K562 (cell line): ENCODE results near the gene AZGP1. TPM values are rescaled to one million over a fixed set of nuclear protein-coding genes. Genes with fewer than 3 reads are reported as not detected.

Experiments
- CREB1 ChIP-seq, 2 experiments: sonication (generic) in 1 of 2; formaldehyde crosslinking in 1 of 2; IDR thresholded peaks; 2 replicates each; pipeline versions ENCODE4 v1.6.1 to v1.8.0; 2012 to 2022; ENCODE audit warnings: inconsistent platforms in 1 of 2, mild to moderate bottlenecking in 1 of 2, missing genetic modification reagents in 1 of 2, moderate library complexity in 1 of 2
- CXXC5 ChIP-seq: fragments of 250-450 bp; sonication (Bioruptor Pico); IDR thresholded peaks from 2 replicates; pipeline ENCODE4 v1.8.0; 2022; ENCODE audit warnings: inconsistent platforms, mild to moderate bottlenecking, moderate library complexity
- FOXJ3 ChIP-seq: sonication (generic); formaldehyde crosslinking; IDR thresholded peaks from 2 replicates; pipeline ENCODE4 v1.4.0; 2020; ENCODE audit warnings: mild to moderate bottlenecking, missing genetic modification reagents
- HLTF ChIP-seq: fragments of 450-650 bp; IDR thresholded peaks from 2 replicates; pipeline ENCODE4 v1.6.1; 2016
- NFRKB ChIP-seq: fragments of 450-650 bp; IDR thresholded peaks from 2 replicates; pipeline ENCODE4 v1.6.1; 2016; ENCODE audit warnings: low read depth
- PTTG1 ChIP-seq: fragments of 450-650 bp; IDR thresholded peaks from 2 replicates; pipeline ENCODE4 v1.6.1; 2016; ENCODE audit warnings: low read depth, mild to moderate bottlenecking, missing genetic modification characterization, missing compliant biosample characterization
- RBM14 ChIP-seq: fragments of 200-400 bp; formaldehyde crosslinking; IDR thresholded peaks from 2 replicates; pipeline ENCODE4 v1.6.1; 2018; ENCODE audit warnings: low read depth, mild to moderate bottlenecking, low read length, moderate library complexity, borderline replicate concordance; ENCODE audit not compliant: insufficient read depth
- TFAP4 ChIP-seq: sonication (generic); formaldehyde crosslinking; IDR thresholded peaks from 2 replicates; pipeline ENCODE4 v1.8.0; 2022; ENCODE audit warnings: missing genetic modification reagents, mild to moderate bottlenecking, moderate library complexity, borderline replicate concordance
- ZBTB43 ChIP-seq: sonication (generic); formaldehyde crosslinking; IDR thresholded peaks from 2 replicates; pipeline ENCODE4 v1.8.0; 2023; ENCODE audit warnings: mild to moderate bottlenecking, missing genetic modification reagents
- ZKSCAN8 ChIP-seq: fragments of 200-800 bp; sonication (Bioruptor generic); IDR thresholded peaks from 2 replicates; pipeline ENCODE4 v1.6.1; 2016; ENCODE audit warnings: missing genetic modification characterization, missing compliant biosample characterization
- ZNF23 ChIP-seq: fragments of 250-450 bp; sonication (Bioruptor Pico); IDR thresholded peaks from 2 replicates; pipeline ENCODE4 v1.4.0; 2020; ENCODE audit warnings: mild to moderate bottlenecking
- ZNF639 ChIP-seq, 2 experiments: fragments of 200-800 bp in 1 of 2; sonication (Bioruptor generic) in 1 of 2; sonication (generic) in 1 of 2; formaldehyde crosslinking in 1 of 2; IDR thresholded peaks in 1 of 2; conservative IDR thresholded peaks in 1 of 2; 2 replicates each; pipeline versions ENCODE4 v1.5.0 to v1.6.1; 2016 to 2020; ENCODE audit warnings: missing compliant biosample characterization in 1 of 2, missing genetic modification characterization in 1 of 2, missing genetic modification reagents in 1 of 2
- polyA plus RNA-seq, 8 experiments: library from polyadenylated mRNA; depleted of rRNA in 4 of 8; stranded (reverse) in 5 of 8; unstranded in 3 of 8; fragments of >200 nt; fragmentation: Nextera tagmentation in 2 of 8; fragmentation: Illumina TruSeq in 1 of 8; extraction: Ambion mirVana in 2 of 8; extraction: Trizol in 1 of 8; gene quantifications; 2 replicates each; pipeline versions ENCODE4 v1.2.1 to v1.2.3, GENCODE V29; 2011 to 2014; ENCODE audit warnings: inconsistent platforms in 1 of 8, missing spikeins in 1 of 8
- total RNA-seq, 7 experiments: library from RNA; depleted of rRNA in 6 of 7; stranded (reverse); fragments of >200 nt in 6 of 7; fragmentation: Illumina TruSeq in 2 of 7; extraction: Trizol in 2 of 7; gene quantifications; 2 replicates each; pipeline versions ENCODE4 v1.2.1 to v1.2.3, GENCODE V29; 2011 to 2021; ENCODE audit warnings: low replicate concordance in 1 of 7
- TF ChIP-seq, protein P1 (sequence below): fragments of 200-800 bp; sonication (Bioruptor generic); IDR thresholded peaks from 2 replicates; pipeline ENCODE4 v1.6.1; 2017; ENCODE audit warnings: missing genetic modification characterization, missing compliant biosample characterization
- TF ChIP-seq, protein P2 (sequence below): fragments of 450-650 bp; IDR thresholded peaks from 2 replicates; pipeline ENCODE4 v1.6.1; 2016; ENCODE audit warnings: antibody characterized with exemption

Gene AZGP1
- total and polyA plus RNA-seq, 9 of the 15 experiments (the other 6 are each of a cell fraction or from before 2014, with no cell fraction given), result 0.18 to 0.53 TPM; not detected in 7

GRCh38 chr7:100015232-100016214 is 39.7 kb upstream of the AZGP1 start, which contains the start of gene ZKSCAN1 (continued):
- peak; percentile 45; the same call in 1 of the 2 replicates for TF ChIP-seq TFAP4 (CRISPR knock-in tag)
- 0 out of 4 replicates have a peak, but pooled peaks have one; percentile 15 to 37 for TF ChIP-seq ZNF639 (CRISPR knock-in tag; conservative IDR thresholded peaks at IDR 0.05 in 1 of 2, IDR thresholded peaks at IDR 0.05 in 1 of 2)
- TF ChIP-seq ZNF23 (CRISPR knock-in tag), result no peak
- peak; percentile 93 for TF ChIP-seq CREB1 (IDR thresholded peaks at IDR 0.05)
- TF ChIP-seq CREB1 (CRISPR knock-in tag; IDR thresholded peaks at IDR 0.05), result peak; percentile 91
- TF ChIP-seq, protein P1, sequence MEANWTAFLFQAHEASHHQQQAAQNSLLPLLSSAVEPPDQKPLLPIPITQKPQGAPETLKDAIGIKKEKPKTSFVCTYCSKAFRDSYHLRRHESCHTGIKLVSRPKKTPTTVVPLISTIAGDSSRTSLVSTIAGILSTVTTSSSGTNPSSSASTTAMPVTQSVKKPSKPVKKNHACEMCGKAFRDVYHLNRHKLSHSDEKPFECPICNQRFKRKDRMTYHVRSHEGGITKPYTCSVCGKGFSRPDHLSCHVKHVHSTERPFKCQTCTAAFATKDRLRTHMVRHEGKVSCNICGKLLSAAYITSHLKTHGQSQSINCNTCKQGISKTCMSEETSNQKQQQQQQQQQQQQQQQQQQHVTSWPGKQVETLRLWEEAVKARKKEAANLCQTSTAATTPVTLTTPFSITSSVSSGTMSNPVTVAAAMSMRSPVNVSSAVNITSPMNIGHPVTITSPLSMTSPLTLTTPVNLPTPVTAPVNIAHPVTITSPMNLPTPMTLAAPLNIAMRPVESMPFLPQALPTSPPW, result peak; percentile 62
- no peak for TF ChIP-seq FOXJ3 (CRISPR knock-in tag)
- TF ChIP-seq PTTG1 (tag), result no peak
- no peak for TF ChIP-seq ZBTB43 (CRISPR knock-in tag)
- 0 out of 2 replicates have a peak, but pooled peaks have one; percentile 64 for TF ChIP-seq RBM14
- TF ChIP-seq, protein P2, sequence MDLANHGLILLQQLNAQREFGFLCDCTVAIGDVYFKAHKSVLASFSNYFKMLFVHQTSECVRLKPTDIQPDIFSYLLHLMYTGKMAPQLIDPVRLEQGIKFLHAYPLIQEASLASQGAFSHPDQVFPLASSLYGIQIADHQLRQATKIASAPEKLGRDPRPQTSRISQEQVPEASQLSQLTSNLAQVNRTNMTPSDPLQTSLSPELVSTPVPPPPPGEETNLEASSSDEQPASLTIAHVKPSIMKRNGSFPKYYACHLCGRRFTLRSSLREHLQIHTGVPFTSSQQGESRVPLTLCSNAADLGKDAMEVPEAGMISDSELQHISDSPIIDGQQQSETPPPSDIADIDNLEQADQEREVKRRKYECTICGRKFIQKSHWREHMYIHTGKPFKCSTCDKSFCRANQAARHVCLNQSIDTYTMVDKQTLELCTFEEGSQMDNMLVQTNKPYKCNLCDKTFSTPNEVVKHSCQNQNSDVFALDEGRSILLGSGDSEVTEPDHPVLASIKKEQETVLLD, result no peak
- TF ChIP-seq HLTF, result no peak
- TF ChIP-seq ZKSCAN8 (CRISPR knock-in tag), result no peak
- peak; percentile 78 for TF ChIP-seq CXXC5 (CRISPR knock-in tag)
- 0 out of 2 replicates have a peak, but pooled peaks have one; percentile 5 for TF ChIP-seq NFRKB
